ENCODE data around the gene POLH. TPM values are rescaled to one million over a fixed set of nuclear protein-coding genes. Genes with fewer than 3 reads are reported as not detected.

The POLH gene
- total and polyA plus RNA-seq, 9 of the 15 experiments (the other 6 are each of a cell fraction or from before 2014, with no cell fraction given): 5.8 to 31.6 (median 20.6) TPM

GRCh38 chr6:43630980-43631619 is 55.1 kb downstream of the POLH start (continued):
- TF ChIP-seq ZNF175 (CRISPR knock-in tag; IDR thresholded peaks at IDR 0.05; ENCODE audit: low read depth) (peak; percentile 97), ARID3A (IDR thresholded peaks at IDR 0.05; ENCODE audit: borderline replicate concordance, low read depth, low read length) (peak; percentile 99), DNMT1 (IDR thresholded peaks at IDR 0.05) (no peak; the same call in 1 of the 2 replicates), AFF1 (IDR thresholded peaks at IDR 0.05; ENCODE audit: low read depth in 1 of 2, partially characterized antibody in 2 of 2) (peak in 1 of 2 experiments; percentile 91), ZNF280B (CRISPR knock-in tag; IDR thresholded peaks at IDR 0.05) (no peak), SMARCA4 (IDR thresholded peaks at IDR 0.05) (peak; percentile 99), RBM15 (IDR thresholded peaks at IDR 0.05; ENCODE audit: insufficient read depth, low read length) (no peak), THRA (IDR thresholded peaks at IDR 0.05) (no peak), FOXM1 (IDR thresholded peaks at IDR 0.05; ENCODE audit: low read depth) (peak; percentile 98), FOXM1 (CRISPR knock-in tag; IDR thresholded peaks at IDR 0.05; ENCODE audit: low read depth) (no peak), HDGF (IDR thresholded peaks at IDR 0.05) (peak; percentile 16; the same call in 1 of the 2 replicates), HSF4 (CRISPR knock-in tag; IDR thresholded peaks at IDR 0.05; ENCODE audit: borderline replicate concordance) (peak; percentile 87; the same call in 1 of the 2 replicates)
- TF ChIP-seq, protein P1, sequence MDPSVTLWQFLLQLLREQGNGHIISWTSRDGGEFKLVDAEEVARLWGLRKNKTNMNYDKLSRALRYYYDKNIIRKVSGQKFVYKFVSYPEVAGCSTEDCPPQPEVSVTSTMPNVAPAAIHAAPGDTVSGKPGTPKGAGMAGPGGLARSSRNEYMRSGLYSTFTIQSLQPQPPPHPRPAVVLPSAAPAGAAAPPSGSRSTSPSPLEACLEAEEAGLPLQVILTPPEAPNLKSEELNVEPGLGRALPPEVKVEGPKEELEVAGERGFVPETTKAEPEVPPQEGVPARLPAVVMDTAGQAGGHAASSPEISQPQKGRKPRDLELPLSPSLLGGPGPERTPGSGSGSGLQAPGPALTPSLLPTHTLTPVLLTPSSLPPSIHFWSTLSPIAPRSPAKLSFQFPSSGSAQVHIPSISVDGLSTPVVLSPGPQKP (CRISPR knock-in tag; IDR thresholded peaks at IDR 0.05): no peak
